C1 segment of cervical spinal cord (tissue), 14 donors: Measurements from ENCODE around the gene OR2D2.
"Not testable (repeated sequence)": the region's sequence is repeated elsewhere in the genome, so short reads cannot be mapped to it uniquely, and the experiment has no call there.

Source experiments
- DNase-seq, 14 donors: peaks; one replicate each; lab custom pipeline; 2025; lab: John Stamatoyannopoulos, UW

The OR2D2 gene

DNA sequence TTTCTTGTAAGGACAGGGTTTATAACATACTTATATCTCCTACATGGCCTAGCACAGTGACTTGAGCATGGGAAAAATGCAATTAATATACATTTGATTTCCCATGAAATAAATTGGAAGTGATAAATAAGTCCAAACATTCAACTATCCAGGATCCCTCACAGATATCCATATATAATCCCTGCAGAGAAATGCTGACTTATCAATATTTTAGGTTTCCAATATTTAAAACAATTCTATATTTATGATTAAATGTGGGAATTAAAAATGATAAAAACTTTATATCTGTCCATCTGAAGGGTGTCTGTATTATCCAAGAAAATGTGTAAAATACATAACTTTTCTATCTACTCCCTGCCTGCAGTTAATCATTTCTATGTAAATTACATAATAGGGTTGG lies 9.5 kb downstream of the OR2D2 start:
- DNase-seq, result no peak

GRCh38 chr11:6876914-6877313 lies 15.4 kb downstream of the OR2D2 start:
- DNase-seq, result no peak

GRCh38 chr11:6876325-6876724 lies 16.0 kb downstream of the OR2D2 start, which contains the start of gene OR10A4:
Gene OR10A4, plus strand, starts transcription at chr11:6876625. Its CDS starts 23 bp downstream, at chr11:6876648.
- no peak for DNase-seq

DNA sequence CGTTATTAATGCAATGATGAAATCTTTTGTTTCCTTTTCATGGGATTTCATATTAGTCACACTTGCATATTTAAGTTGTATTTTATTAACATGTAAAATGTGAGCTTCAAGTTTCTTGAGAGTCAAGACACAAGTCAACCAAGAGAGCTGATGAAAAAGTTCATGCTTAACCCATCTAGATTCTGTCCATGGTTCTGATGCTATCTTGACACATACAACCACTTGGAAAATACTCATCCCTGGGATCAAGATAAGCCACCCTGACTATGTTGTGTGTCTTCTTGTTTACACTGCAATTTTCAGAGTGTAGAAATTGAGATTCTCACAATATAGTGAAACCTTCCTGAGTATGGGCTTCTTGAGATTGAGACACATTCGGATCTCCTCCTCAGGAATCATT lies 16.5 kb downstream of the OR2D2 start:
- no peak for DNase-seq

DNA sequence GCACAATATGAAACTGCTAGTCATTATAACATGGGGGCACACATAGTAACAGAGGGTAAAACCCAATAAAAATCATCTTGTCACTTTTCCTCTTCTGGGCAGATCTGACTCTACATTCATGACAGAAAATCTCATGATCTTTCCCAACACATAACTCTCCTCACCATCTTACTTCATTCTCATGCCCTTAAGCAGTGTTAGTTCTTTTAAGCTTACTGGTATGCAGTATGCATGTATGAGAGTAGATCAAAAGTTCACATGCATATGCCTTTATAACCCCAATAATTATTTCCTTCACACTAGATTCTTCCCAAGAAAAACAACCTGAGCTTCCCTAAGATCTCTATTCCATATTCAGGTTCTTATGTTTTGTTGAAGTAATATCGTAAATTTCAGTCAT lies 21.0 kb downstream of the OR2D2 start:
- no peak for DNase-seq

DNA sequence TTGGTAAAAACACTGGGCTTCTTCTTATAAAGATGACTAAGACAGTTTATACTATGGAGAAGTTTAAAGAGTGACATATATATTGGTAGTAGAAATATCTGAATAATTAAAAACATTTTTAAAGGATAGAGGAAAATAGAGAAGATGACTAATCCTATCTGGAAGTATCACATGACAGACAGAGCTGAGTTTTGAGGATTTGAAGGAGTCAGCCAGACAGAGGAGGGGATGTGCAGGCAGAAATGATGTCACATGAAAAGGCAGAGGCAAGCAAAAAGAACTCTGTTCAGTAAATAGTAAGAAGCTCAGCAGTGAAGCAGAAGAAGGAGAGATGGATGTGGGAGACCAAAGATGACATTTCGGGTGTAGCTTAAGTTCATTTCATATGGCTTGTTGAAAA lies 27.9 kb downstream of the OR2D2 start:
- no peak for DNase-seq

- DNase-seq, result peak in 1 of 14 donors; percentile 1
Observed at GRCh38 chr11:6862961-6863360, 29.3 kb downstream of the OR2D2 start, which contains the start of gene OR10A2. Gene OR10A2, plus strand, starts transcription at chr11:6863057. Its CDS starts 6,698 bp downstream, at chr11:6869755.

DNA sequence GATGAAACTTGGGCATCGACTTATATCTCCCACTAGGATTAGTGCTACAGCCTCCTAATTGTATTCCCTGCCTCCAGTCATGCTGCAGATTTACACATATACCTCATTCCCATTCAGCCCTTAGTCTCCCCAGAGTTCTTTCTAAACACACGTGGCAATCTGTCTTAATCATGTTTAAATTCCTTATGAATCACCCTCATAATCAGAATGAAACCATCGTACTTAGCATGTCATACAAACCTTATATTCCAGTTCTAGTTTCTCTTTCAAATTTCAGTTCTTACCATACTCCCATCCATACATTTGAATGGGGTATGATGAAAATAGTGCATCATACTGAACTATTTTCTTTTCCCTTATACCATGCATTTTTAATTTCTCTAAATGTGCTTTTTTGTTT lies 35.4 kb downstream of the OR2D2 start:
- no peak for DNase-seq

- DNase-seq, result no peak
Observed at GRCh38 chr11:6855971-6856541, 36.2 kb downstream of the OR2D2 start.

DNA sequence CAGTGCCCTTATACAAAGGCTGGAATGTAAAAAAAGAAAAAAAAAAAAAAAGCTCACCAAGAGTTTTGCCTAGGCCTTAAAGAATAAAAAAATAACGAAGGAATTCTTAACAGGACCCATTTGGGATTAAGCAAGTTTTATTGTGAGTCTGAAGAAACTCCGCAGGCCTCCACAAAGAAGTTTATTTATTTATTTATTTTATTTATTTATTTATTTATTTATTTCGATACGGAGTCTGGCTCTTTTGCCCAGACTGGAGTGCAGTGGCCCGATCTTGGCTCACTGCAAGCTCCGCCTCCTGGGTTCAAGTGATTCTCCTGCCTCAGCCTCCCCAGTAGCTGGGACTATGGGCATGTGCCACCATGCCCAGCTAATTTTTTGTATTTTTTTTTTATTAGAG lies 37.5 kb downstream of the OR2D2 start:
- not testable (repeated sequence) for DNase-seq

- no peak for DNase-seq
Observed at GRCh38 chr11:6850526-6850925, 41.8 kb downstream of the OR2D2 start.

- no peak for DNase-seq
Observed at GRCh38 chr11:6845383-6845782, 46.9 kb downstream of the OR2D2 start, which contains the start of gene OR10A5. Gene OR10A5, plus strand, starts transcription at chr11:6845683. Its CDS starts 0 bp downstream, at chr11:6845683.

DNA sequence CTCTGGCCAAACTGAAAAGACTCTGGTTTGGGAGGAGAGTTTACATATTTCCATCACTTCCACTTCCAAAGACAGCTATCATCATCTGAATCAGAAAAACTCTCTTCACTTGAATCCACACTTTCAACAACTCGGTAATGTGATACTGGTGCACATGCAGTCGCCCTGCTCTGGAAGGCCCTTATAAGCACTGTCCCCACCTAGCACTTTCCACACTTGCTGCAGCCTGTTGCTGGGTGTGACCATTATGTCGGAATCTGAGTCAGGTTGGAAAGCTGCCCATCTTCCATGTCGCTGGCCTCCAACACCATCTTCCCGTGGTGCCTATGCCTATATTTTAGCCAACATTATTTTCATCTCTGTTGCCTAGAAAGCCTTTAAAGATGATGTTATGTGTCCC lies 47.9 kb downstream of the OR2D2 start:
- DNase-seq, result no peak

DNA sequence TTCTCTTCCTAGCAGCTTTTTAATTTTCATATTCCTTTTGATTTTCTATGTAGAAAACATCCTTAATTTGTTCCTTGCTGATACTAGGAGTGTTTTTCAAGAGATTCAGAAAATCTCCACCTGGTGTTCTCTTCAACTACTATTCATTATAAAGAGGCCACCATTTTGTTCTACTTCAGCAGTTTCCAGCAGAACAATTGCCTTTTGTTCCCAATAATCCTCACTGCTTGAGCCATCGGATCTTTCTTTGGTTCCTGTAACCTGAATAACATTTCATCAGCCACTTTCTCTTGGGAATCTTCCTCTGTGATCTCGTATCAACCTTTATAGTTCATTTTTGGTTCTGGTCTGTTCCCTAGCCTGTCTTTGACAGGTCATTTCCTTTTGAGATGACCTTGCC lies 48.6 kb downstream of the OR2D2 start:
- DNase-seq, result no peak

GRCh38 chr11:6841694-6842093 lies 50.6 kb downstream of the OR2D2 start:
- no peak for DNase-seq
